GM13977 (cell line): ENCODE measurements around the gene FAM217B.

Source experiments
- DNase-seq: peaks from one replicate; pipeline ENCODE4 v3.0.0; 2012; ENCODE audit warnings: low spot score
- in situ Hi-C: fragments of 300-500 bp; cut with MboI; formaldehyde crosslinking; loops from one replicate; pipeline ENCODE4 v1.12.0; 2022; ENCODE audit warnings: low sequenced_read_pairs, low pct_unique_long_range_greater_than_20kb, mixed read lengths, inconsistent platforms; ENCODE audit not compliant: unreplicated experiment
- TF ChIP-seq, protein P1 (sequence below): IDR thresholded peaks from 2 replicates; pipeline ENCODE4 v1.5.1; 2012; ENCODE audit warnings: mild to moderate bottlenecking, control low read depth; ENCODE audit not compliant: insufficient read depth; ENCODE audit errors: extremely low read depth, missing control alignments

Gene FAM217B

DNA sequence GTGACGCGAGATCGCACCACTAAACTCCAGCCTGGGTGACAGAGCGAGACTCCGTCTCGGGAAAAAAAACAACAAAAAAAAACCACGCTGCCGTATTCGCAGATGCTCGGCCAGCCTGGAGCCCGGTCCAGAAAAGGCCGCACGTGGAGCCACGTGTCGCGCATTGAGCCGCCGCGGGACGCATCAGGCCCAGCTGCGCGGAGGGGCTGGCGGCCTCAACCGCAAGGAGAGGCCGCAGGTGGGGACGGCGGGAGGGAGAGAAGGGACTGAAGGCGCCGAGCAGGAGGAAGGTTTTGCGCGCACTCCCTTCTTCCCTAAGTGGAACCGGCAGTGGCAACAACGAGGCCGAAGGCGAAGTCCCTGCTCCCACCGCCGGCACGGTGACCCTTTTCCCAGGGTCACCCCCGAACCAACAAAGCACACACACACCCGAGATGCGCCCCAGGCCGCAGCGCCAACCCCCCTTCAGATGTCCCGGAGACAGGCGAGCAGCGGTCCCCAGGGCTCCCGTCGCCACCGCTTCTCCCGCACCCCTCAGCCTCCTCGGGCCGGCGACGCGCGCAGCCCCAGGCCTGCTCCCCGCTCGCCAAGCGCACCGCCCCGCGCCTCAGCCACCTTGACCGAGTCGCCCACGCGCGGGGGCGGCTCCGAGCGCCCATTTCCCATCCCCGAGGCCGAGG, 7.4 kb upstream of the FAM217B start:
- DNase-seq = no peak
- in situ Hi-C loops = no loop called here
- TF ChIP-seq, protein P1, sequence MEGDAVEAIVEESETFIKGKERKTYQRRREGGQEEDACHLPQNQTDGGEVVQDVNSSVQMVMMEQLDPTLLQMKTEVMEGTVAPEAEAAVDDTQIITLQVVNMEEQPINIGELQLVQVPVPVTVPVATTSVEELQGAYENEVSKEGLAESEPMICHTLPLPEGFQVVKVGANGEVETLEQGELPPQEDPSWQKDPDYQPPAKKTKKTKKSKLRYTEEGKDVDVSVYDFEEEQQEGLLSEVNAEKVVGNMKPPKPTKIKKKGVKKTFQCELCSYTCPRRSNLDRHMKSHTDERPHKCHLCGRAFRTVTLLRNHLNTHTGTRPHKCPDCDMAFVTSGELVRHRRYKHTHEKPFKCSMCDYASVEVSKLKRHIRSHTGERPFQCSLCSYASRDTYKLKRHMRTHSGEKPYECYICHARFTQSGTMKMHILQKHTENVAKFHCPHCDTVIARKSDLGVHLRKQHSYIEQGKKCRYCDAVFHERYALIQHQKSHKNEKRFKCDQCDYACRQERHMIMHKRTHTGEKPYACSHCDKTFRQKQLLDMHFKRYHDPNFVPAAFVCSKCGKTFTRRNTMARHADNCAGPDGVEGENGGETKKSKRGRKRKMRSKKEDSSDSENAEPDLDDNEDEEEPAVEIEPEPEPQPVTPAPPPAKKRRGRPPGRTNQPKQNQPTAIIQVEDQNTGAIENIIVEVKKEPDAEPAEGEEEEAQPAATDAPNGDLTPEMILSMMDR = no peak

DNA sequence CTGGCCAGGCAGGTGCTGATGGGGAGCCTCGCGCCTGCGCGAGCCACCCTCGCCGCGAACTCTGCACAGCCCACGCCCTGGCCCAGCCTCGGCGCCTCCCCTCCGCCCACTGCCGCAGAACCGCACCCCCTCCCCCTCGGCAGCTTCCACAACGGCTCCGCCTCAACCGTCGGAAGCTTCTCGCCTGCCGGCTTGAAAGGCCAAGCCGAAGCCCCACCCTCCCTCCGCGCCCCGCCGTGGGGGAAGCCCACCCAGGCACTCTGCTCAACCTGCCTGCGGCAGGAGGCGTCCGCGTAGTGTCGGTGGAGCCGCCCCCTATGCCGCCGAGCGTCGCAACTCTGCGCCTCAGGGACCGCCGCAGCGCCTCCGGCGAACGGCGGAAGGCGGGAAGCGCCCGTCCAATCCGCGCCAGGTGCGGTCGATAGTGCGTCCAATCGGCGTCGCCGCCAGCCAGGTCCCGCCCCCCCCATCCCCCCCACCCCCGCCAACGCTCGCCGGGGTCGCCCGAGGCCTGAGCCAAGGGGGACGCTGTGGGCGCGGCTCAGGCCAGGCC, 6.8 kb upstream of the FAM217B start, which contains the start of gene SYCP2:
TSS of gene SYCP2 (minus strand) at position 342 of the 553 bp plus-strand sequence. CDS start 11,224 bp downstream, outside the sequence.
- in situ Hi-C loops = no loop called here
- TF ChIP-seq, protein P1 = no peak
- peak; percentile 12 for DNase-seq

DNA sequence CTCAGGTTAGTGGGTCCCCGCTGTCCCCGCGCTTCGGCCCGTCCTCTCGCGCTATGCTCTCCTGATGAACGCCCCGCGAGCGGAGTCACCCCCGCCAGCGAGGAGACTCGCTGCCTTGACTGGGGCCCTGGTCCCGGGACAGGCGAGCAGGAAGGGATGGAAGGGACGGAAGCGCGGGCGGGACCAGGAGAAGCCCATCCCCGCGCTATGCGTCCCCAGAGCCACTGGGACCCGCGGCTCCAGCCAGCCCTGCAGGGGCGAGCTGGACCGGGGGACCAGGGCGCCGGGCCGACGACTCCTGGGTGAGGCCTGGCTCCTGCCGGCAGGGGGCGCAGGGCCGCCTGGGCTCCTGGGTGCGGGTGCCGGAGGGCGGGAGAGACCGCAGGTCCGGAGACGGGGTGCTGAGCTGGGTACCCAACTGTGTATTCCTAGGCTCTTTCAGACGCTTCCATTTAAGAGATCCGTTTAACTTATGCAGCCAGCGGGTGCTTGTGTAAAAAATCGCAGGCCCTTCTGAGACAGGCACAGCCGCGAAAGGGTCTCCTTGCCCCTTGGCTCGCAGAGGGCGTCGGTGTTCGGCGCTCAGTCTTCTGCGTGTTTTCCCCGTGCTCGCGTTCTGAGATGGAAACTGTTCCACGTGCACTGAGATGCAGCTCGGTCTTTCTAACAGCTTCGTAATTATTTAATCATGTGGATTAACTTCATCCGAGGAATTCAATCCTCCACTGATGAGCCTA, 6.2 kb upstream of the FAM217B start:
- TF ChIP-seq, protein P1 = peak; percentile 96

DNA sequence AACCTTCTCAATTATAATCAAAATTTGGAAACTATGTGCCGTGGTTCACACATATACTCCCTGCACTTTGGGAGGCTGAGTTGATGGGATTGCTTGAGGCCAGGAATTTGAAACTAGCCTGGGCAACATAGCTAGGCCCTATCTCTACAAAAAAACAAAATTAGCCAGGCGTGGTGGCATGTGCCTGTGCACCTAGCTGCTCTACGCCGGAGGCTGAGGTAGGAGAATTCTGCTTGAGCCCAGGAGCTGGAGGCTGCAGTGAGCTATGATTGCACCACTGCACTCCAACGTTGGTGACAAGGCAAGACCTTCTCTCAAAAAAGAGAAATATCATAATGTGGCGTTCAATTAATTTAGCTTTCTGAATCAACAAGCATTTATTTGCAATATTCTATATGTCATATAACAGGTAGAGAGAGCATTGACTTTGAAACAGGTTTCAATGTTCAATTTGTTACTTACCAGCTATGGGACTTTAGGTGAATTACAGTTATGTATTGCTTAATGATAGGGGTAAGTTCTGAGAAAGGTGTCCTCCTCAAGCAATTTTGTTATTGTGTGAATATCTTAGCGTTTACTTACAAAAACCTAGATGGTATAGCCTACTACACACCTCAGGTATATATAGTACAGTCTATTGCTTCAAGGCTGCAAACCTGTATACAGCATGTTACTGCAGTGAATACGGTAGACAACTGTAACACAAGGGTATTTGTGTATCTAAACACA, 4.6 kb upstream of the FAM217B start:
- TF ChIP-seq, protein P1 = no peak
- in situ Hi-C loops = no loop called here
- DNase-seq = no peak

More for the DNA sequence above, 6.2 kb upstream of the FAM217B start:
- in situ Hi-C loops = no loop called here
- peak; percentile 85 for DNase-seq

DNA sequence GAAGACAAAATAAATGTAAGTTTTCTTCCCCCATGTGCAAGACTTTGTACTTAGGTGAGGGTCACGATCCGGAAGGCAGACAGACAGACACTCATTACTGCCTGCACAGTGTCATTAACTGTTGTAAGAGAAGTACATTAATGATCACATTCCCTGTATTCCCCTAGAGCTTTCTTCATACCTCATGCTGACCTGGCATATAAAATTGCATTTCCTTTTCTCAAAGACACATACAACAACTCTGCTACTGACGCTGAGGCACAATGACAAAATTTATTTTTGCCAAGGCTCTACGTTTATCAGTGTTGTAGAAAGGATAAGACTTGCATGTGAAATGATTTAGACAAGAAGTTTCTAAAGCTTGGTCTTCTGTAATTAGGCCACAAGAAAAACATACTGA, 3.8 kb upstream of the FAM217B start:
- in situ Hi-C loops = no loop called here
- no peak for DNase-seq
- TF ChIP-seq, protein P1 = no peak

DNA sequence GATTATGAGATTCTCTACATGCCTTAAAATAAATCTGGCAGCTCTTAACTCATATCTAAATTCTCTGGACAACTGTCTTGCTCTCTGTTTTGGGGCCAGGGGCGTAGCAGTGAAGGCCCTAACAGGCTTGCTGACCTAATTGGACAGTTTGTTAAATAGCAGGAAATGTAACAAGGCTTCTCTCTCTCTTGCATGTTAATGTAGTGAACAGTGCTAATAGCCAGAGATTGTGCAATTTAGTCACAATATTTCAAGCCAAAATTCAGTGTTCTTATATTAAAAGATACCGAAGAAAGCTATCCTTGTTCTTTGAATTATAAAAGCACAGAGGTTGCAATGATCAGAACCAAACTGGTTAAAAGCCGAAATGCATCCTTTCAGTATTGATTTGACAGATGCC, 3.0 kb upstream of the FAM217B start:
- in situ Hi-C loops = no loop called here
- DNase-seq = no peak
- TF ChIP-seq, protein P1 = no peak
